Ectodermal cell (in vitro differentiated cells): ENCODE measurements around the gene BMP7.

Source experiments
- H3K27ac ChIP-seq: 2 replicates; pipeline ENCODE4 v1.7.0; 2013; ENCODE audit warnings: mild to moderate bottlenecking, low read depth, low read length; ENCODE audit not compliant: insufficient read depth, poor library complexity, severe bottlenecking
- H3K27me3 ChIP-seq: 2 replicates; pipeline ENCODE4 v1.7.0; 2013; ENCODE audit warnings: mild to moderate bottlenecking, low read length; ENCODE audit not compliant: insufficient read depth, control insufficient read depth, poor library complexity, severe bottlenecking
- H3K36me3 ChIP-seq: one replicate; pipeline ENCODE4 v1.7.0; 2013; ENCODE audit warnings: low read length; ENCODE audit not compliant: control insufficient read depth, insufficient read depth
- H3K4me1 ChIP-seq: one replicate; pipeline ENCODE4 v1.7.0; 2013; ENCODE audit warnings: low read length; ENCODE audit not compliant: control insufficient read depth, insufficient read depth
- H3K4me3 ChIP-seq: 2 replicates; pipeline ENCODE4 v1.7.0; 2013; ENCODE audit warnings: low read depth, low read length, control low read depth; ENCODE audit not compliant: insufficient read depth
- H3K9me3 ChIP-seq: 2 replicates; pipeline ENCODE4 v1.7.0; 2013; ENCODE audit warnings: mild to moderate bottlenecking, low read length, moderate library complexity; ENCODE audit not compliant: control insufficient read depth
- WGBS, 2 experiments: methylation state at CpG; one replicate each; pipeline ENCODE4 v1.1.7; 2013; ENCODE audit warnings: missing lambda C conversion rate in 2 of 2; 5-methylcytosine and 5-hydroxymethylcytosine counted together

The BMP7 gene

GRCh38 chr20:57186192-57186591 is 80.2 kb downstream of the BMP7 start:
- Histone ChIP-seq H3K27ac (no peak overlapping the region), H3K27me3 (no peaks in the 10 kb centered on the region), H3K36me3 (no peaks in the 10 kb centered on the region), H3K9me3 (no peaks in the 10 kb centered on the region), H3K4me1 (no peaks in the 10 kb centered on the region), H3K4me3 (no peak overlapping the region)
- WGBS, 2 experiments, result 91 to 93% methylated on average over 8 of the region's 8 CpGs

- no peaks in the 10 kb centered on the region for H3K27me3 ChIP-seq
- H3K27ac ChIP-seq, result no peak overlapping the region
- H3K9me3 ChIP-seq, result no peaks in the 10 kb centered on the region
- H3K4me1 ChIP-seq, result no peaks in the 10 kb centered on the region
- WGBS, 2 experiments, result 92 to 97% methylated on average over 3 of the region's 3 CpGs
- H3K4me3 ChIP-seq, result no peak overlapping the region
- no peaks in the 10 kb centered on the region for H3K36me3 ChIP-seq
Measured at GRCh38 chr20:57185188-57185743, 81.2 kb downstream of the BMP7 start.

- Histone ChIP-seq H3K4me1 (no peaks in the 10 kb centered on the region), H3K36me3 (no peaks in the 10 kb centered on the region), H3K27me3 (no peaks in the 10 kb centered on the region), H3K27ac (no peak overlapping the region), H3K4me3 (no peak overlapping the region), H3K9me3 (no peaks in the 10 kb centered on the region)
- WGBS, 2 experiments, result 90% methylated on average over 19 of the region's 19 CpGs
Measured at GRCh38 chr20:57183457-57184009, 82.9 kb downstream of the BMP7 start.

GRCh38 chr20:57181639-57182038 is 84.8 kb downstream of the BMP7 start:
- Histone ChIP-seq H3K36me3 (no peaks in the 10 kb centered on the region), H3K4me1 (no peaks in the 10 kb centered on the region), H3K27ac (no peak overlapping the region), H3K27me3 (no peaks in the 10 kb centered on the region), H3K9me3 (no peaks in the 10 kb centered on the region), H3K4me3 (no peak overlapping the region)
- 72 to 75% methylated on average over 7 of the region's 7 CpGs for WGBS, 2 experiments

DNA sequence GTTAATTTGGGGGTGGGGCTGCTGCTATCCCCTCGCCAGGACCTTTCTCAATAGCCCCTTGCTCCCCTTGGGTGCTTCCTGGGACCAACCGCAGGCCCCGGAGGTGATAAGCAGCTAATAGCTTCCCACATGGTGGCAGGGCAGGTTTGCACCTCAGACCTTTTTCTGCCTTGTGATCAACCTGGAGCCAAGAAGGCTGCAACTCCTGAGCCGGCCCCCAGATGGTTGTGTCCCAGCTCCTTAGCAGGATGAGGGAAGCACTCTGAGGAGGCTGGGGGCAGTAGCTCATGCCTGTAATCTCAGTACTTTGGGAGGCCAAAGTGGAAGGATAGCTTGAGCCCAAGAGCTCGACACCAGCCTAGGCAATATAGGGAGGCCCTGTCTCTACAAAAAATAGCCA is 85.5 kb downstream of the BMP7 start:
- Histone ChIP-seq H3K27ac (no peak overlapping the region), H3K9me3 (no peaks in the 10 kb centered on the region), H3K4me3 (no peak overlapping the region), H3K27me3 (no peaks in the 10 kb centered on the region), H3K4me1 (no peaks in the 10 kb centered on the region), H3K36me3 (no peaks in the 10 kb centered on the region)
- WGBS, 2 experiments, result 65 to 68% methylated on average over 5 of the region's 5 CpGs

DNA sequence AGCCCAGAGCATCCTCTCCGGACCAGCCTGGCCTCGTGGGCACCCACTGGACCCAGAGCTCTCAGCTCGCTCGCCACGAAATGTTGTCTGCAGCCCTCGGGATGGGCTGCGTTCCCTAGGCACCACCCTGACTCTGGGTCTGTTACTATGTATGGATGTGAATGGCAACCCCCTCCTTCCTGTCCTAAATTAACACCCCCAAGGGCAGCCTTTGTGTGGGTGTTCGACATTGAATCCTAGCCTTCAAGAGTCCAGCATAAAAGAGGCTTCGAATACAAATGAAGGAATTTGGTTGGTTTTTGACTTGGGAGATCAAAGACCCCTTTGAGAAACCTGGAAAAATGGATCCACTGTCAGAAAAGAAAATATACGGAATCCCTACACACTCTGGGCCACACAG is 86.1 kb downstream of the BMP7 start:
- 81 to 89% methylated on average over 10 of the region's 10 CpGs for WGBS, 2 experiments
- Histone ChIP-seq H3K36me3 (no peaks in the 10 kb centered on the region), H3K27me3 (no peaks in the 10 kb centered on the region), H3K9me3 (no peaks in the 10 kb centered on the region), H3K4me3 (no peak overlapping the region), H3K4me1 (no peaks in the 10 kb centered on the region), H3K27ac (no peak overlapping the region)

DNA sequence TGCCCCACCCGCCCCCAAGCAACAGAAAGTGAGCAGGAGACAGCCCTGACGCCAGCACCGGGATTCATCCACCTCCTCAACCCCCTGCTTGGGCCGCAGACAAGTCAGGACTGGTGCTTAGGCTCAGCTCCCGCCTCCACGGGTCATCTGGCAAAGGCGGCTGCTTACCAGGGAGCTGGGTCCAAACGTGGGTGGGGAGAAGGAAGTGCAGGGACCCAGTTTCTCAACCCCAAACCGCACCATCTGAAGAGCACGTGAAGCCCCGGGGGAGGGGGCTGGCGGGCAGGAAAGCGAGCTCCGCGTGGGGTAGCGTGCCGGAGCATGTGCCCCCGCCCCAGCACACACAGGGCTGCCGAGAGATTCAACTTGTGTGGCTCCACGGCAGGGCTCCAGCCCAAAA is 87.2 kb downstream of the BMP7 start:
- Histone ChIP-seq H3K27me3 (no peaks in the 10 kb centered on the region), H3K9me3 (no peaks in the 10 kb centered on the region), H3K36me3 (no peaks in the 10 kb centered on the region), H3K27ac (no peak overlapping the region), H3K4me1 (no peaks in the 10 kb centered on the region), H3K4me3 (no peak overlapping the region)
- WGBS, 2 experiments, result 82 to 84% methylated on average over 20 of the region's 20 CpGs

- no peaks in the 10 kb centered on the region for H3K36me3 ChIP-seq
- H3K27ac ChIP-seq, result no peak overlapping the region
- H3K4me3 ChIP-seq, result no peak overlapping the region
- 94 to 95% methylated on average over 8 of the region's 8 CpGs for WGBS, 2 experiments
- H3K4me1 ChIP-seq, result no peaks in the 10 kb centered on the region
- H3K27me3 ChIP-seq, result no peaks in the 10 kb centered on the region
- H3K9me3 ChIP-seq, result no peaks in the 10 kb centered on the region
Measured at GRCh38 chr20:57178582-57179111, 87.8 kb downstream of the BMP7 start.

DNA sequence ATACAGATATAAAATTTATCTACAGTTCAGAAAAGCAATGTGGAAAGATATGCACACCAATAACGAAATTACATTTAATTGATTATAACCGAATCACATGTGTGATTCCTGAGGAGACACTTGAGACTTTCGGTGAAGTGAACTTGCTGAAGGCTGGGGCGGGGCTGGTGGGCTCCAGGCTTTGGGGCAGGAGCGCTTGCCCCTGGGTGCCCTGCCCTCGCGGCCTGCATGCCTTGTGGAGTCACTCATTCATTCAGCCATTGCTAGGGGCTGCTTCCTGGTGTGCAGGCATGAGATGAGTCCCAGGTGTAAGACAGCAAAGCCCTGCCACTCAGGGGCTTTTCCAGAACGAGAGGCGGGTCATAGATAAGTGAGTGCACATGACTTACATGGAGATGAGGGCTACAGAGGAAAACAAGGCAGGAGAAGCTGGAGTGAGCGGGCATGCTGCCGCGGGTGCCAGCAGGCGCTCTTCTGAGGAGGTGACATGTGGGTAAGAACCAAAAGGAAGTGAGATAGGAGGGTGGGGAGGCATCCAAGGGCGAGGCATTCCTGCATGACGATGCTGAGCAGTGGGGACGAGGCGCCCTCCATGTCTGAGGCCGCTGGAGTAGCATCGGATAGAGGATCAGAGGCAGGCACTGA is 88.7 kb downstream of the BMP7 start:
- 92 to 94% methylated on average over 19 of the region's 19 CpGs for WGBS, 2 experiments
- no peaks in the 10 kb centered on the region for H3K9me3 ChIP-seq
- no peaks in the 10 kb centered on the region for H3K4me1 ChIP-seq
- no peaks in the 10 kb centered on the region for H3K36me3 ChIP-seq
- H3K4me3 ChIP-seq, result no peak overlapping the region
- no peak overlapping the region for H3K27ac ChIP-seq
- H3K27me3 ChIP-seq, result no peaks in the 10 kb centered on the region

DNA sequence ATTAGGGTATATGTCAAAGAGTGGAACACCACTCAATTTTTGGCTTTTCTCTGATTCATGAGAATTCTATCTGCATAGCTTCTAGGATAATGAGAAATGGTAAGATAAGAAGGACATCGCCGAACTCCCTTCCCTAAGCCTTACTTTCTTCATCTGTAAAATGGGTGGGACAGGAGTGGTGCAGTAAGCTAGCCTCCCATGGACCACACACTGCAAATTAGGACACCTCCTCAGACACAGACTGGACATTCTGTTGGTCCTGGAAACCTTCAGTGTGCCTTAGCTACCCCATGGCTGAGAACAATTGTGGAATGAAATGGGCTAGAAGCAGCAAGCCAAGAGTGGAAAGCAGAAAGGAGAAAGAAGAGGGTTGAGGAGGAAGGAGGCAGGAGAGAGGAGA is 89.6 kb downstream of the BMP7 start:
- H3K27ac ChIP-seq, result no peak overlapping the region
- H3K36me3 ChIP-seq, result no peaks in the 10 kb centered on the region
- no peaks in the 10 kb centered on the region for H3K27me3 ChIP-seq
- H3K4me1 ChIP-seq, result no peaks in the 10 kb centered on the region
- H3K9me3 ChIP-seq, result no peaks in the 10 kb centered on the region
- no peak overlapping the region for H3K4me3 ChIP-seq
- 100% methylated on average over 2 of the region's 2 CpGs; no CpG with 5 or more reads in 1 of the 2 experiments for WGBS, 2 experiments
